A673 (cell line): ENCODE results near the gene EXOC5.

ENCODE experiments used
- EZH2 ChIP-seq: fragments of 200-600 bp; sonication (generic); IDR thresholded peaks from 2 replicates; pipeline ENCODE4 v1.6.1; 2017; ENCODE audit warnings: borderline replicate concordance, low read depth, mild to moderate bottlenecking, mixed read lengths, antibody characterized with exemption, low read length; ENCODE audit not compliant: poor library complexity, severe bottlenecking
- TF ChIP-seq, protein P1 (sequence below): fragments of 300-800, 200-600 bp; sonication (generic); conservative IDR thresholded peaks from 2 replicates; pipeline ENCODE4 v1.5.1; 2017; ENCODE audit warnings: low read depth, mild to moderate bottlenecking, antibody characterized with exemption, low read length, moderate library complexity, mixed read lengths

- TF ChIP-seq, protein P1, sequence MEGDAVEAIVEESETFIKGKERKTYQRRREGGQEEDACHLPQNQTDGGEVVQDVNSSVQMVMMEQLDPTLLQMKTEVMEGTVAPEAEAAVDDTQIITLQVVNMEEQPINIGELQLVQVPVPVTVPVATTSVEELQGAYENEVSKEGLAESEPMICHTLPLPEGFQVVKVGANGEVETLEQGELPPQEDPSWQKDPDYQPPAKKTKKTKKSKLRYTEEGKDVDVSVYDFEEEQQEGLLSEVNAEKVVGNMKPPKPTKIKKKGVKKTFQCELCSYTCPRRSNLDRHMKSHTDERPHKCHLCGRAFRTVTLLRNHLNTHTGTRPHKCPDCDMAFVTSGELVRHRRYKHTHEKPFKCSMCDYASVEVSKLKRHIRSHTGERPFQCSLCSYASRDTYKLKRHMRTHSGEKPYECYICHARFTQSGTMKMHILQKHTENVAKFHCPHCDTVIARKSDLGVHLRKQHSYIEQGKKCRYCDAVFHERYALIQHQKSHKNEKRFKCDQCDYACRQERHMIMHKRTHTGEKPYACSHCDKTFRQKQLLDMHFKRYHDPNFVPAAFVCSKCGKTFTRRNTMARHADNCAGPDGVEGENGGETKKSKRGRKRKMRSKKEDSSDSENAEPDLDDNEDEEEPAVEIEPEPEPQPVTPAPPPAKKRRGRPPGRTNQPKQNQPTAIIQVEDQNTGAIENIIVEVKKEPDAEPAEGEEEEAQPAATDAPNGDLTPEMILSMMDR = no peak
- no peak for TF ChIP-seq EZH2
These were observed 13.8 kb downstream of the EXOC5 start for GRCh38 chr14:57254884-57255283.
